Amygdala (tissue), 56 donors: ENCODE measurements around the gene HCFC1.
A peak's percentile ranks its signal among the peaks of the same experiment; 100 is the strongest.

Experiments used
- DNase-seq, 56 donors: peaks; one replicate each; lab custom pipeline; 2025; lab: John Stamatoyannopoulos, UW

The HCFC1 gene

GRCh38 chrX:153908219-153908860 lies 63.3 kb downstream of the HCFC1 start:
- no peak for DNase-seq

- no peak for DNase-seq
These were observed 64.2 kb downstream of the HCFC1 start for GRCh38 chrX:153907456-153907855.

- DNase-seq = no peak
These were observed 65.3 kb downstream of the HCFC1 start for GRCh38 chrX:153906126-153906917.

GRCh38 chrX:153905481-153906095 lies 66.0 kb downstream of the HCFC1 start:
- DNase-seq = no peak

- DNase-seq = no peak
These were observed 67.3 kb downstream of the HCFC1 start, which contains the start of gene AVPR2 for GRCh38 chrX:153903991-153904957. Gene AVPR2, plus strand, starts transcription at chrX:153904673. Its CDS starts 473 bp downstream, at chrX:153905146.

GRCh38 chrX:153903238-153903980 lies 68.2 kb downstream of the HCFC1 start:
- no peak for DNase-seq

- DNase-seq = no peak
These were observed 69.2 kb downstream of the HCFC1 start for GRCh38 chrX:153902385-153902784.

- no peak for DNase-seq
These were observed 69.9 kb downstream of the HCFC1 start for GRCh38 chrX:153901753-153902140.

GRCh38 chrX:153900831-153901752 lies 70.5 kb downstream of the HCFC1 start:
- peak in 1 of 56 donors; percentile 16 for DNase-seq

- no peak for DNase-seq
These were observed 73.7 kb downstream of the HCFC1 start for GRCh38 chrX:153897899-153898298.
